H1 (cell line): Measurements from ENCODE around the gene CELSR3. TPM values are rescaled to one million over a fixed set of nuclear protein-coding genes. Genes with fewer than 3 reads are reported as not detected.

Experiments used
- CTCF ChIA-PET: fragments of 300-600 bp; sonication (Branson Sonifier 250); formaldehyde crosslinking; loops from one replicate; lab custom pipeline; 2021; ENCODE audit not compliant: partially characterized antibody; lab: Charles Lee
- POLR2A ChIA-PET: fragments of 300-600 bp; sonication (Branson Sonifier 250); formaldehyde crosslinking; loops from one replicate; lab custom pipeline; 2021; ENCODE audit warnings: inconsistent platforms; ENCODE audit not compliant: partially characterized antibody; lab: Charles Lee
- DNase-seq, 2 experiments: peaks; one replicate each; pipeline versions ENCODE4 v3.0.0 to v3.0.0-alpha.2; 2010 to 2022; ENCODE audit warnings: low spot score in 2 of 2, low read depth in 1 of 2, mixed read lengths in 1 of 2
- FAIRE-seq: peaks from 2 replicates; lab custom pipeline; 2011; peaks lifted over from hg19 to GRCh38; lab: Jason Lieb, UNC
- H2AFZ ChIP-seq: 2 replicates; pipeline ENCODE4 v1.8.1; 2012; ENCODE audit warnings: low read length, inconsistent platforms
- H2AK5ac ChIP-seq: 2 replicates; pipeline ENCODE4 v1.6.1; 2013; ENCODE audit warnings: low read depth, low read length
- H2BK120ac ChIP-seq: replicated peaks from 2 replicates; pipeline ENCODE3; 2013; ENCODE audit warnings: low read depth, low read length, inconsistent platforms
- H2BK12ac ChIP-seq: 2 replicates; pipeline ENCODE4 v1.6.1; 2013; ENCODE audit warnings: low read depth, low read length
- H2BK15ac ChIP-seq: 2 replicates; pipeline ENCODE4 v1.6.1; 2013; ENCODE audit warnings: low read length
- H2BK20ac ChIP-seq: 2 replicates; pipeline ENCODE4 v1.6.1; 2013; ENCODE audit warnings: low read length
- H2BK5ac ChIP-seq: 2 replicates; pipeline ENCODE4 v1.6.1; 2013; ENCODE audit warnings: low read depth, low read length
- H3K14ac ChIP-seq: 2 replicates; pipeline ENCODE4 v1.6.1; 2013; ENCODE audit warnings: inconsistent platforms; ENCODE audit not compliant: insufficient read length
- H3K18ac ChIP-seq: 2 replicates; pipeline ENCODE4 v1.6.1; 2013; ENCODE audit warnings: low read length; ENCODE audit errors: extremely low read depth
- H3K23ac ChIP-seq: 2 replicates; pipeline ENCODE4 v1.6.1; 2013; ENCODE audit warnings: inconsistent platforms; ENCODE audit not compliant: insufficient read length
- H3K23me2 ChIP-seq: 2 replicates; pipeline ENCODE4 v1.6.1; 2013; ENCODE audit warnings: low read depth, low read length
- H3K27ac ChIP-seq: 2 replicates; pipeline ENCODE4 v1.6.1; 2011; ENCODE audit warnings: low read depth, low read length, inconsistent platforms
- H3K27me3 ChIP-seq, 4 experiments: replicated peaks in 1 of 4; 1 replicate in 1 of 4; 2 replicates in 3 of 4; pipeline versions ENCODE4 v1.6.1 to v1.8.1; 2011 to 2013; ENCODE audit warnings: low read length in 3 of 4, mild to moderate bottlenecking in 3 of 4, inconsistent platforms in 2 of 4, mixed read lengths in 2 of 4, moderate library complexity in 1 of 4; ENCODE audit not compliant: control insufficient read depth in 3 of 4, insufficient read depth in 3 of 4; ENCODE audit errors: extremely low read depth in 1 of 4
- H3K36me3 ChIP-seq, 4 experiments: 2 replicates each; pipeline versions ENCODE4 v1.6.1 to v1.8.1; 2011 to 2013; ENCODE audit warnings: mild to moderate bottlenecking in 4 of 4, low read length in 3 of 4, moderate library complexity in 2 of 4, control low read depth in 1 of 4, inconsistent platforms in 1 of 4; ENCODE audit not compliant: insufficient read depth in 4 of 4, control insufficient read depth in 2 of 4
- H3K4ac ChIP-seq: replicated peaks from 2 replicates; pipeline ENCODE3; 2013; ENCODE audit warnings: low read length, low read depth, mixed read lengths, inconsistent platforms; ENCODE audit not compliant: insufficient read length
- H3K4me1 ChIP-seq, 4 experiments: replicated peaks in 1 of 4; 1 replicate in 1 of 4; 2 replicates in 3 of 4; pipeline versions ENCODE4 v1.6.1 to v1.8.1; 2011 to 2013; ENCODE audit warnings: low read length in 3 of 4, inconsistent platforms in 2 of 4, mixed read lengths in 1 of 4; ENCODE audit not compliant: insufficient read depth in 4 of 4, control insufficient read depth in 3 of 4
- H3K4me2 ChIP-seq, 2 experiments: 2 replicates each; pipeline versions ENCODE4 v1.6.1 to v1.8.1; 2011 to 2013; ENCODE audit warnings: low read depth in 2 of 2, low read length in 2 of 2, control low read depth in 1 of 2, inconsistent platforms in 1 of 2, mild to moderate bottlenecking in 1 of 2; ENCODE audit not compliant: insufficient read depth in 1 of 2
- H3K4me3 ChIP-seq, 4 experiments: fragments of 200-600, 300-600 bp in 1 of 4; sonication (generic), shearing (Covaris generic), sonication (Bioruptor Twin) in 1 of 4; 2 replicates each; pipeline versions ENCODE4 v1.5.1 to v1.8.1; 2011 to 2016; ENCODE audit warnings: low read length in 4 of 4, low read depth in 3 of 4, control low read depth in 2 of 4, inconsistent platforms in 2 of 4, mild to moderate bottlenecking in 2 of 4, mixed read lengths in 1 of 4, moderate library complexity in 1 of 4; ENCODE audit not compliant: insufficient read depth in 2 of 4; ENCODE audit errors: extremely low read depth in 1 of 4
- H3K56ac ChIP-seq: replicated peaks from 2 replicates; pipeline ENCODE3; 2013; ENCODE audit warnings: low read depth, mild to moderate bottlenecking, mixed read lengths, low read length, inconsistent platforms; ENCODE audit not compliant: insufficient read length
- H3K79me1 ChIP-seq: 2 replicates; pipeline ENCODE4 v1.6.1; 2013; ENCODE audit warnings: low read depth, low read length, control low read depth
- H3K79me2 ChIP-seq, 2 experiments: 2 replicates each; pipeline versions ENCODE4 v1.6.1 to v1.8.1; 2012 to 2013; ENCODE audit warnings: low read length in 2 of 2, mild to moderate bottlenecking in 2 of 2, inconsistent platforms in 1 of 2; ENCODE audit not compliant: insufficient read depth in 2 of 2, control insufficient read depth in 1 of 2
- H3K9ac ChIP-seq, 4 experiments: replicated peaks in 1 of 4; 1 replicate in 1 of 4; 2 replicates in 3 of 4; pipeline versions ENCODE4 v1.6.1 to v1.8.1; 2011 to 2013; ENCODE audit warnings: low read depth in 3 of 4, low read length in 3 of 4, control low read depth in 2 of 4, mild to moderate bottlenecking in 2 of 4, moderate library complexity in 2 of 4, inconsistent platforms in 1 of 4; ENCODE audit errors: extremely low read depth in 1 of 4
- H3K9me3 ChIP-seq, 2 experiments: 2 replicates each; pipeline versions ENCODE4 v1.6.1 to v1.8.1; 2012 to 2013; ENCODE audit warnings: mild to moderate bottlenecking in 2 of 2, moderate library complexity in 2 of 2, control low read depth in 1 of 2, inconsistent platforms in 1 of 2, low read depth in 1 of 2, low read length in 1 of 2, mixed read lengths in 1 of 2; ENCODE audit not compliant: insufficient read depth in 2 of 2
- H4K20me1 ChIP-seq, 2 experiments: replicated peaks in 1 of 2; 2 replicates each; pipeline versions ENCODE3 to v1.8.1; 2011 to 2013; ENCODE audit warnings: inconsistent platforms in 2 of 2, low read length in 2 of 2, mild to moderate bottlenecking in 1 of 2; ENCODE audit not compliant: insufficient read depth in 2 of 2, control insufficient read depth in 1 of 2
- H4K5ac ChIP-seq: 2 replicates; pipeline ENCODE4 v1.6.1; 2013; ENCODE audit warnings: low read length, low read depth, mixed read lengths, inconsistent platforms; ENCODE audit not compliant: insufficient read length
- H4K8ac ChIP-seq: 2 replicates; pipeline ENCODE4 v1.8.0; 2013; ENCODE audit warnings: mild to moderate bottlenecking, moderate library complexity, low read length, inconsistent platforms; ENCODE audit not compliant: insufficient read depth; ENCODE audit errors: extremely low read depth
- H4K91ac ChIP-seq: replicated peaks from 2 replicates; pipeline ENCODE3; 2013; ENCODE audit warnings: low read length, mixed read lengths, inconsistent platforms; ENCODE audit not compliant: insufficient read length
- TBP ChIP-seq: IDR thresholded peaks from 2 replicates; pipeline ENCODE4 v1.6.1; 2011; ENCODE audit warnings: low read depth, low read length, improper control_type of control experiment
- WGBS, 2 experiments: shearing (Covaris generic) in 1 of 2; methylation state at CpG; one replicate each; pipeline versions ENCODE4 v1.1.6 to v1.1.7; 2013 to 2015; ENCODE audit warnings: low lambda C conversion rate in 2 of 2, mixed read lengths in 2 of 2, inconsistent platforms in 1 of 2, low coverage in 1 of 2, missing lambda C conversion rate in 1 of 2; ENCODE audit not compliant: insufficient replicate concordance in 2 of 2, insufficient coverage in 1 of 2, insufficient read length in 1 of 2; ENCODE audit errors: extremely low coverage in 1 of 2, missing lambda C conversion rate in 1 of 2; 5-methylcytosine and 5-hydroxymethylcytosine counted together
- polyA plus RNA-seq, 7 experiments: library from polyadenylated mRNA; depleted of rRNA in 3 of 7; stranded (reverse) in 5 of 7; unstranded in 2 of 7; fragments of >200 nt in 5 of 7; fragments of 200-250 nt in 2 of 7; gene quantifications; 1 replicate in 5 of 7; 2 replicates in 1 of 7; 4 replicates in 1 of 7; pipeline versions ENCODE4 v1.2.1 to v1.2.3, GENCODE V29; 2011 to 2013; ENCODE audit warnings: missing spikeins in 2 of 7, mixed read lengths in 2 of 7
- total RNA-seq: library from RNA; stranded (reverse); fragmentation: NEBNext Ultra II Directional; extraction: Animal tissue kit (Norgen Biotek cat#: 25700); gene quantifications from 2 replicates; pipeline ENCODE4 v1.2.1, GENCODE V29; 2021

CELSR3 gene
- total and polyA plus RNA-seq, 2 of the 8 experiments (the other 6 are each of a cell fraction or from before 2014, with no cell fraction given), result 11.6 to 29.5 TPM

- Histone ChIP-seq H3K4me2 (no peak overlapping the region), H2BK12ac (no peak overlapping the region), H3K9ac (no peak overlapping the region), H3K4ac (no peak overlapping the region), H3K27me3 (no peaks in the 10 kb centered on the region), H2BK5ac (no peak overlapping the region), H3K23ac (no peak overlapping the region), H2BK20ac (no peak overlapping the region), H3K14ac (no peak overlapping the region), H3K79me1 (peaks cover 10% of the 10 kb centered on the region), H2AK5ac (no peak overlapping the region), H4K91ac (no peak overlapping the region), H2BK15ac (no peak overlapping the region), H3K23me2 (peaks cover 8% of the 10 kb centered on the region; the same call in 1 of the 2 replicates), H3K36me3 (peaks cover 26 to 47% (median 39%) of the 10 kb centered on the region in 4 experiments; a peak in 7 of 8 replicates), H3K56ac (no peak overlapping the region), H2AFZ (no peak overlapping the region), H3K27ac (no peak overlapping the region), H3K79me2 (peaks cover 0 to 21% of the 10 kb centered on the region in 2 experiments; a peak in 2 of 4 replicates), H2BK120ac (no peak overlapping the region), H4K20me1 (peaks cover 0 to 20% of the 10 kb centered on the region in 2 experiments), H3K4me3 (no peak overlapping the region), H3K9me3 (no peaks in the 10 kb centered on the region), H3K18ac (no peak overlapping the region), H4K5ac (no peak overlapping the region), H3K4me1 (peaks cover 0 to 11% (median 4%) of the 10 kb centered on the region in 4 experiments; a peak in 3 of 7 replicates), H4K8ac (no peak overlapping the region)
- WGBS, 2 experiments, result 96% methylated on average over 17 of the region's 17 CpGs; no CpG with 5 or more reads in 1 of the 2 experiments
- ChIA-PET POLR2A (interaction anchor here (0.6 to 15.0 kb wide), 4 partner anchors 16 to 311 kb away, joined by 3 to 175 read pairs (median 4); partner anchors contain the start of gene CELSR3), CTCF (no interaction called here)
- no peak for TF ChIP-seq TBP
- DNase-seq, result no peak
- FAIRE-seq, result no peak
Measured at GRCh38 chr3:48681974-48682610, 19.4 kb upstream of the CELSR3 start.
